Activated CD8-positive, alpha-beta memory T cell treated with anti-CD3 and anti-CD28 coated beads for 4 hours (primary cell): Measurements from ENCODE around the gene PARP1.

Experiments used
- DNase-seq, 2 donors: peaks; one replicate each; pipeline ENCODE4 v3.0.0-alpha.2; 2020; ENCODE audit warnings: low read depth in 2 of 2

The PARP1 gene

GRCh38 chr1:226378071-226378470, 29.8 kb downstream of the PARP1 start:
- no peak for DNase-seq

GRCh38 chr1:226376300-226376699, 31.6 kb downstream of the PARP1 start:
- no peak for DNase-seq

GRCh38 chr1:226373376-226373775, 34.5 kb downstream of the PARP1 start:
- no peak for DNase-seq

- no peak for DNase-seq
Measured at GRCh38 chr1:226372885-226373284, 35.0 kb downstream of the PARP1 start.

- no peak for DNase-seq
Measured at GRCh38 chr1:226371866-226372490, 35.9 kb downstream of the PARP1 start.

- no peak for DNase-seq
Measured at GRCh38 chr1:226371027-226371694, 36.7 kb downstream of the PARP1 start.

- DNase-seq: no peak
Measured at GRCh38 chr1:226370144-226370923, 37.6 kb downstream of the PARP1 start.

GRCh38 chr1:226369110-226369509, 38.8 kb downstream of the PARP1 start:
- DNase-seq: no peak

GRCh38 chr1:226366290-226366689, 41.6 kb downstream of the PARP1 start:
- DNase-seq: no peak

GRCh38 chr1:226365831-226366231, 42.1 kb downstream of the PARP1 start:
- DNase-seq: no peak

- no peak for DNase-seq
Measured at GRCh38 chr1:226364901-226365565, 42.9 kb downstream of the PARP1 start.

GRCh38 chr1:226364514-226364899, 43.4 kb downstream of the PARP1 start:
- no peak for DNase-seq

- DNase-seq: no peak
Measured at GRCh38 chr1:226363801-226364513, 43.9 kb downstream of the PARP1 start.

- DNase-seq: no peak
Measured at GRCh38 chr1:226362891-226363447, 44.9 kb downstream of the PARP1 start.

- no peak for DNase-seq
Measured at GRCh38 chr1:226362361-226362760, 45.5 kb downstream of the PARP1 start.

GRCh38 chr1:226360106-226360746, 47.7 kb downstream of the PARP1 start:
- no peak for DNase-seq

- no peak for DNase-seq
Measured at GRCh38 chr1:226357416-226357815, 50.5 kb downstream of the PARP1 start.

GRCh38 chr1:226355669-226356551, 52.0 kb downstream of the PARP1 start:
- no peak for DNase-seq

- DNase-seq: no peak
Measured at GRCh38 chr1:226355016-226355415, 52.9 kb downstream of the PARP1 start.
